ENCODE measurements around the gene MMRN2.

The MMRN2 gene

GRCh38 chr10:86960863-86961434 is 3.5 kb upstream of the MMRN2 start:
- H3K9me3 ChIP-seq (ENCODE audit: insufficient read depth, low read depth, low read length) = no peaks in the 10 kb centered on the region; the same call in 1 of the 2 replicates
- peaks cover 16% of the 10 kb centered on the region; the same call in 1 of the 2 replicates for H3K4me1 ChIP-seq (ENCODE audit: insufficient read depth, low read length)
- no peak overlapping the region for H3K4me3 ChIP-seq (ENCODE audit: low read length)
- H3K27me3 ChIP-seq (ENCODE audit: insufficient read depth, low read length) = no peaks in the 10 kb centered on the region
- H3K27ac ChIP-seq (ENCODE audit: low read length) = no peak overlapping the region
- H3K36me3 ChIP-seq (ENCODE audit: insufficient read depth, low read depth, low read length) = no peaks in the 10 kb centered on the region
- H3K9ac ChIP-seq (ENCODE audit: low read depth, low read length) = peak overlapping the region; percentile 56; the same call in 1 of the 2 replicates

GRCh38 chr10:86960003-86960862 is 2.8 kb upstream of the MMRN2 start:
- no peaks in the 10 kb centered on the region for H3K36me3 ChIP-seq (ENCODE audit: insufficient read depth, low read depth, low read length)
- peaks cover 22% of the 10 kb centered on the region for H3K4me1 ChIP-seq (ENCODE audit: insufficient read depth, low read length)
- no peak overlapping the region for H3K4me3 ChIP-seq (ENCODE audit: low read length)
- no peaks in the 10 kb centered on the region; the same call in 1 of the 2 replicates for H3K9me3 ChIP-seq (ENCODE audit: insufficient read depth, low read depth, low read length)
- no peaks in the 10 kb centered on the region for H3K27me3 ChIP-seq (ENCODE audit: insufficient read depth, low read length)
- H3K9ac ChIP-seq (ENCODE audit: low read depth, low read length) = peak overlapping the region; percentile 56; the same call in 1 of the 2 replicates
- no peak overlapping the region for H3K27ac ChIP-seq (ENCODE audit: low read length)

GRCh38 chr10:86959737-86960002 is 2.3 kb upstream of the MMRN2 start:
- H3K4me3 ChIP-seq (ENCODE audit: low read length) = no peak overlapping the region
- no peaks in the 10 kb centered on the region for H3K36me3 ChIP-seq (ENCODE audit: insufficient read depth, low read depth, low read length)
- H3K9me3 ChIP-seq (ENCODE audit: insufficient read depth, low read depth, low read length) = no peaks in the 10 kb centered on the region; the same call in 1 of the 2 replicates
- H3K27ac ChIP-seq (ENCODE audit: low read length) = no peak overlapping the region
- H3K27me3 ChIP-seq (ENCODE audit: insufficient read depth, low read length) = no peaks in the 10 kb centered on the region
- peak overlapping the region; percentile 32; the same call in 1 of the 2 replicates for H3K9ac ChIP-seq (ENCODE audit: low read depth, low read length)
- peaks cover 28% of the 10 kb centered on the region for H3K4me1 ChIP-seq (ENCODE audit: insufficient read depth, low read length)

GRCh38 chr10:86958901-86959736 is 1.7 kb upstream of the MMRN2 start:
- Histone ChIP-seq H3K27ac (ENCODE audit: low read length) (no peak overlapping the region), H3K4me1 (ENCODE audit: insufficient read depth, low read length) (peaks cover 29% of the 10 kb centered on the region), H3K9ac (ENCODE audit: low read depth, low read length) (peak overlapping the region; percentile 32; the same call in 1 of the 2 replicates)

GRCh38 chr10:86958116-86958900 is 893 bp upstream of the MMRN2 start, which contains the start of gene SNCG:
SNCG (plus strand) TSS chr10:86958599; CDS start chr10:86958698, 99 bp downstream.
- no peak within 1 kb of the TSS for H3K4me3 ChIP-seq (ENCODE audit: low read length)

More at GRCh38 chr10:86958901-86959736, 1.7 kb upstream of the MMRN2 start:
- Histone ChIP-seq H3K36me3 (ENCODE audit: insufficient read depth, low read depth, low read length) (no peaks in the 10 kb centered on the region), H3K27me3 (ENCODE audit: insufficient read depth, low read length) (no peaks in the 10 kb centered on the region), H3K4me3 (ENCODE audit: low read length) (no peak overlapping the region), H3K9me3 (ENCODE audit: insufficient read depth, low read depth, low read length) (no peaks in the 10 kb centered on the region; the same call in 1 of the 2 replicates)

GRCh38 chr10:86956848-86957448 is 467 bp downstream of the MMRN2 start:
- H3K27me3 ChIP-seq (ENCODE audit: insufficient read depth, low read length) = no peaks in the 10 kb centered on the region
- H3K27ac ChIP-seq (ENCODE audit: low read length) = no peak overlapping the region
- H3K9ac ChIP-seq (ENCODE audit: low read depth, low read length) = no peak overlapping the region; the same call in 1 of the 2 replicates
- H3K4me3 ChIP-seq (ENCODE audit: low read length) = no peak overlapping the region
- peaks cover 34% of the 10 kb centered on the region for H3K4me1 ChIP-seq (ENCODE audit: insufficient read depth, low read length)
- peaks cover 11% of the 10 kb centered on the region for H3K9me3 ChIP-seq (ENCODE audit: insufficient read depth, low read depth, low read length)
- H3K36me3 ChIP-seq (ENCODE audit: insufficient read depth, low read depth, low read length) = no peaks in the 10 kb centered on the region

More at GRCh38 chr10:86958116-86958900, 893 bp upstream of the MMRN2 start, which contains the start of gene SNCG:
- no peaks in the 10 kb centered on the region for H3K36me3 ChIP-seq (ENCODE audit: insufficient read depth, low read depth, low read length)
- H3K4me1 ChIP-seq (ENCODE audit: insufficient read depth, low read length) = peaks cover 34% of the 10 kb centered on the region
- no peaks in the 10 kb centered on the region; the same call in 1 of the 2 replicates for H3K9me3 ChIP-seq (ENCODE audit: insufficient read depth, low read depth, low read length)
- no peak within 1 kb of the TSS for H3K27ac ChIP-seq (ENCODE audit: low read length)
- peak within 1 kb of the TSS; percentile 32 for H3K9ac ChIP-seq (ENCODE audit: low read depth, low read length)
- no peaks in the 10 kb centered on the region for H3K27me3 ChIP-seq (ENCODE audit: insufficient read depth, low read length)

- Histone ChIP-seq H3K27me3 (ENCODE audit: insufficient read depth, low read length) (no peaks in the 10 kb centered on the region), H3K9me3 (ENCODE audit: insufficient read depth, low read depth, low read length) (peaks cover 15% of the 10 kb centered on the region), H3K9ac (ENCODE audit: low read depth, low read length) (no peak overlapping the region; the same call in 1 of the 2 replicates), H3K36me3 (ENCODE audit: insufficient read depth, low read depth, low read length) (no peaks in the 10 kb centered on the region), H3K27ac (ENCODE audit: low read length) (no peak overlapping the region), H3K4me3 (ENCODE audit: low read length) (no peak overlapping the region), H3K4me1 (ENCODE audit: insufficient read depth, low read length) (peaks cover 34% of the 10 kb centered on the region)
Measured at GRCh38 chr10:86956195-86956847, 1.1 kb downstream of the MMRN2 start.

- Histone ChIP-seq H3K27ac (ENCODE audit: low read length) (peak overlapping the region; percentile 99), H3K27me3 (ENCODE audit: insufficient read depth, low read length) (no peaks in the 10 kb centered on the region), H3K4me1 (ENCODE audit: insufficient read depth, low read length) (peaks cover 32% of the 10 kb centered on the region), H3K36me3 (ENCODE audit: insufficient read depth, low read depth, low read length) (no peaks in the 10 kb centered on the region), H3K4me3 (ENCODE audit: low read length) (no peak overlapping the region), H3K9me3 (ENCODE audit: insufficient read depth, low read depth, low read length) (peaks cover 15% of the 10 kb centered on the region), H3K9ac (ENCODE audit: low read depth, low read length) (peak overlapping the region; percentile 72; the same call in 1 of the 2 replicates)
Measured at GRCh38 chr10:86955501-86956194, 1.8 kb downstream of the MMRN2 start.

- Histone ChIP-seq H3K27ac (ENCODE audit: low read length) (peak overlapping the region; percentile 99), H3K9me3 (ENCODE audit: insufficient read depth, low read depth, low read length) (peaks cover 15% of the 10 kb centered on the region), H3K27me3 (ENCODE audit: insufficient read depth, low read length) (no peaks in the 10 kb centered on the region), H3K36me3 (ENCODE audit: insufficient read depth, low read depth, low read length) (no peaks in the 10 kb centered on the region), H3K4me1 (ENCODE audit: insufficient read depth, low read length) (peaks cover 30% of the 10 kb centered on the region), H3K4me3 (ENCODE audit: low read length) (peak overlapping the region; percentile 50; the same call in 1 of the 2 replicates), H3K9ac (ENCODE audit: low read depth, low read length) (peak overlapping the region; percentile 72; the same call in 1 of the 2 replicates)
Measured at GRCh38 chr10:86954681-86955500, 2.5 kb downstream of the MMRN2 start.
